Loucy (cell line): Measurements from ENCODE around the gene RALGPS1.

ENCODE experiments used
- H2AFZ ChIP-seq: fragments of 200-600 bp; sonication (generic); 2 replicates; pipeline ENCODE4 v1.6.0; 2016; ENCODE audit warnings: antibody characterized with exemption, mild to moderate bottlenecking, low read length, moderate library complexity
- H3F3A ChIP-seq: fragments of 200-600 bp; 2 replicates; pipeline ENCODE4 v1.6.0; 2016; ENCODE audit warnings: antibody characterized with exemption, low read depth, mild to moderate bottlenecking
- H3K27me3 ChIP-seq: fragments of 200-600 bp; sonication (generic); 2 replicates; pipeline ENCODE4 v1.6.1; 2014; ENCODE audit warnings: low read length, mild to moderate bottlenecking; ENCODE audit not compliant: insufficient read depth, poor library complexity, severe bottlenecking
- H3K36me3 ChIP-seq: fragments of 200-600 bp; sonication (generic); 2 replicates; pipeline ENCODE4 v1.6.1; 2016; ENCODE audit warnings: low read length; ENCODE audit not compliant: insufficient read depth
- H3K4me1 ChIP-seq: fragments of 200-600 bp; sonication (generic); 2 replicates; pipeline ENCODE4 v1.5.1; 2014; ENCODE audit warnings: low read length, mild to moderate bottlenecking; ENCODE audit not compliant: insufficient read depth, poor library complexity, severe bottlenecking
- H3K4me2 ChIP-seq: fragments of 200-600 bp; sonication (generic); 2 replicates; pipeline ENCODE4 v1.6.0; 2014; ENCODE audit warnings: antibody characterized with exemption, low read length, low read depth, mild to moderate bottlenecking; ENCODE audit not compliant: poor library complexity, severe bottlenecking
- H3K4me3 ChIP-seq: fragments of 200-600 bp; sonication (generic); 2 replicates; pipeline ENCODE4 v1.5.1; 2014; ENCODE audit warnings: low read length, mild to moderate bottlenecking, mixed read lengths; ENCODE audit not compliant: poor library complexity, severe bottlenecking
- H3K79me2 ChIP-seq: fragments of 200-600 bp; sonication (generic); 2 replicates; pipeline ENCODE4 v1.6.1; 2014; ENCODE audit warnings: low read length; ENCODE audit not compliant: insufficient read depth
- H3K9ac ChIP-seq: fragments of 200-600 bp; sonication (generic); 2 replicates; pipeline ENCODE4 v1.6.0; 2014; ENCODE audit warnings: mild to moderate bottlenecking, low read depth, low read length, moderate library complexity; ENCODE audit not compliant: poor library complexity, severe bottlenecking
- H3K9me2 ChIP-seq: fragments of 200-600 bp; sonication (generic); replicated peaks from 2 replicates; pipeline ENCODE4 v1.6.1; 2016; ENCODE audit warnings: low read depth, low read length, mixed read lengths
- H3K9me3 ChIP-seq: fragments of 200-600 bp; sonication (generic); 2 replicates; pipeline ENCODE4 v1.6.1; 2014; ENCODE audit warnings: mild to moderate bottlenecking, antibody characterized with exemption, low read length, low read depth; ENCODE audit not compliant: insufficient read depth
- H4K20me1 ChIP-seq: fragments of 200-600 bp; sonication (generic); 2 replicates; pipeline ENCODE4 v1.6.0; 2014; ENCODE audit warnings: antibody characterized with exemption, low read length, mild to moderate bottlenecking; ENCODE audit not compliant: insufficient read depth, poor library complexity, severe bottlenecking
- EZH2phosphoT487 ChIP-seq: fragments of 200-600 bp; IDR thresholded peaks from 2 replicates; pipeline ENCODE4 v1.6.1; 2018; ENCODE audit warnings: antibody characterized with exemption, mild to moderate bottlenecking, moderate library complexity, borderline replicate concordance
- TF ChIP-seq, protein P1 (sequence below): fragments of 200-600 bp; sonication (generic); conservative IDR thresholded peaks from 2 replicates; pipeline ENCODE4 v1.5.1; 2014; ENCODE audit warnings: mild to moderate bottlenecking, antibody characterized with exemption, low read length

The RALGPS1 gene

DNA sequence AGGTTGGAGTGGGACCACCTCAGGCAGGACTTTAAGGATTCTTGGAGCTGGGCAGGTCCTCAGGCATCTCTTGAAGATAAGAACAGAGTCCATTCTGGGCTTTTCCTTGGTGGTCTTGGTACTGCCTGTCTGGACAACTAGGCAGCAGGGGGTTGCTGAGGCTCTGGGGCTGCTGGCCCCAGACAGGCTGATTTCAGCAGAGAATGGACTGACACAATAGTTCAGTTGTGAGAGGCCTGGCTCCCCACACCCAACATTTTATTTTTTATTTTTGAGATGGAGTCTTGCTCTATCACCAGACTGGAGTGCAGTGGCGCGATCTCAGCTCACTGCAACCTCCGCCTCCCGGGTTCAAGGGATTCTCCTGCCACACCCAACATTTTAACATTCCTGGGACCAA is 203.2 kb downstream of the RALGPS1 start:
- TF ChIP-seq EZH2phosphoT487: no peak
- TF ChIP-seq, protein P1, sequence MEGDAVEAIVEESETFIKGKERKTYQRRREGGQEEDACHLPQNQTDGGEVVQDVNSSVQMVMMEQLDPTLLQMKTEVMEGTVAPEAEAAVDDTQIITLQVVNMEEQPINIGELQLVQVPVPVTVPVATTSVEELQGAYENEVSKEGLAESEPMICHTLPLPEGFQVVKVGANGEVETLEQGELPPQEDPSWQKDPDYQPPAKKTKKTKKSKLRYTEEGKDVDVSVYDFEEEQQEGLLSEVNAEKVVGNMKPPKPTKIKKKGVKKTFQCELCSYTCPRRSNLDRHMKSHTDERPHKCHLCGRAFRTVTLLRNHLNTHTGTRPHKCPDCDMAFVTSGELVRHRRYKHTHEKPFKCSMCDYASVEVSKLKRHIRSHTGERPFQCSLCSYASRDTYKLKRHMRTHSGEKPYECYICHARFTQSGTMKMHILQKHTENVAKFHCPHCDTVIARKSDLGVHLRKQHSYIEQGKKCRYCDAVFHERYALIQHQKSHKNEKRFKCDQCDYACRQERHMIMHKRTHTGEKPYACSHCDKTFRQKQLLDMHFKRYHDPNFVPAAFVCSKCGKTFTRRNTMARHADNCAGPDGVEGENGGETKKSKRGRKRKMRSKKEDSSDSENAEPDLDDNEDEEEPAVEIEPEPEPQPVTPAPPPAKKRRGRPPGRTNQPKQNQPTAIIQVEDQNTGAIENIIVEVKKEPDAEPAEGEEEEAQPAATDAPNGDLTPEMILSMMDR: no peak
- Histone ChIP-seq H3K4me1 (peaks cover 17% of the 10 kb centered on the region), H3K4me2 (no peak overlapping the region)

DNA sequence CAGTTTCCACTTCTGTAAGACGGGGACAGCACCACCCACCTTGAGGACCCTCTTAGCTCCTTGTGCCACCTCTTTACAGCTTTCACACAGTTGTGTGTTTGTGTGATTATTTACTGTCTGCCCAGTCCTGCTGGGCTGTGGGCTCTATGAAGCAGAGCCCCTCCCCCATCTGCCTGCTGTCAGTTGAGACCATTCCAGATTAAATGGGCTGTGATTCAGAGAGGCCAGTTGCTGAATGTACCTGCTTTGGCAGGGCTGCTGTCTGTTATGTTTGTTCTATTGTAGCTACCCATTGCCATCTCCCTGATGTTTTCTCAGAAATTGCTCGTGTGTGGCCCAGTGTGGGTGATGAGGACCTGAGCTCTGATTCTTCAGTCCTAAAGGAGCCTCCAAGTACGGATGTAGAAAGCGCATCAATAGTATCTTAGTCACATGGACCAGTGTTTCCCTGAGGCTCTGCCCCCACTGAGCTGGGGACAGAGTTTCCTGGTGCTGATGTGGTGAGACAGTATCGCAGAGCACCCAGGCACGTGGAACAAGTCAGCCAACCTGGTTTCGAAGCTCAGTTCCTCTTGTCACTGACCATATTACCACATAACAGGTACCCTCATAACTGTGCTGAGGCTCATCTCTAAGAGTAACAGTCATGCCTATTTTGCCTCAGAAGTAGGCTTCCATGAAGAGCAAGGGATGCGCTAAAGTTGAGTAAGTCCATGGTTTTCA is 204.2 kb downstream of the RALGPS1 start:
- no peak overlapping the region for H3K9ac ChIP-seq
- H3K79me2 ChIP-seq: no peaks in the 10 kb centered on the region
- no peaks in the 10 kb centered on the region for H4K20me1 ChIP-seq
- no peaks in the 10 kb centered on the region for H3K9me3 ChIP-seq
- no peaks in the 10 kb centered on the region for H3K36me3 ChIP-seq
- H2AFZ ChIP-seq: no peak overlapping the region
- no peaks in the 10 kb centered on the region for H3F3A ChIP-seq
- H3K27me3 ChIP-seq: no peaks in the 10 kb centered on the region
- H3K4me1 ChIP-seq: peaks cover 17% of the 10 kb centered on the region
- no peaks in the 10 kb centered on the region for H3K9me2 ChIP-seq
- no peak overlapping the region for H3K4me2 ChIP-seq
- H3K4me3 ChIP-seq: no peak overlapping the region
- TF ChIP-seq, protein P1: no peak
- TF ChIP-seq EZH2phosphoT487: no peak

More for the DNA sequence above, 203.2 kb downstream of the RALGPS1 start:
- Histone ChIP-seq H3K36me3 (no peaks in the 10 kb centered on the region), H3K9ac (no peak overlapping the region), H3F3A (no peaks in the 10 kb centered on the region), H4K20me1 (no peaks in the 10 kb centered on the region), H2AFZ (no peak overlapping the region), H3K9me2 (no peaks in the 10 kb centered on the region), H3K4me3 (no peak overlapping the region), H3K79me2 (no peaks in the 10 kb centered on the region), H3K27me3 (no peaks in the 10 kb centered on the region), H3K9me3 (no peaks in the 10 kb centered on the region)

DNA sequence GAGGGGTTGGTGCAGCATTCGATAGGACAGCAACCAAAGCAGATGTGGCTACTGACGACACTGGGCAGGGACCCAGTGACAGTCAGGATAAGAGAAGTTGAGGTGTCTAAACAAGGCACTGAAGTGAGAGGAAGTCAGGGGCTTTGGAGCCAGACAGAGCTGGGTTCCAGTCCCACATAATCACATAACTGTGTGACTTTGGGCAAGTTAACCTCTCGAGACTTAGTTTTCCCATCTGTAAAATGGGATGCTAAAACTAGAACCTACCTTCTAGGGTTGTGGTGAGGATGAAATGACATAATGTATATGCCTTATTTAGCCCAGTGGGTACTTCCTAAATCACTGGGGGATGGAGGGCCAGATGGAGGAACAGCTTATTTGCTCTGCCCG is 204.7 kb downstream of the RALGPS1 start:
- H3K4me3 ChIP-seq: no peak overlapping the region
- H3K79me2 ChIP-seq: no peaks in the 10 kb centered on the region
- no peak for TF ChIP-seq EZH2phosphoT487
- TF ChIP-seq, protein P1: no peak
- no peak overlapping the region for H3K4me2 ChIP-seq
- no peaks in the 10 kb centered on the region for H4K20me1 ChIP-seq
- H3K9me2 ChIP-seq: no peaks in the 10 kb centered on the region
- H3F3A ChIP-seq: no peaks in the 10 kb centered on the region
- peaks cover 17% of the 10 kb centered on the region for H3K4me1 ChIP-seq
- no peak overlapping the region for H3K9ac ChIP-seq
- no peaks in the 10 kb centered on the region for H3K27me3 ChIP-seq
- H3K9me3 ChIP-seq: no peaks in the 10 kb centered on the region
- H2AFZ ChIP-seq: no peak overlapping the region
- no peaks in the 10 kb centered on the region for H3K36me3 ChIP-seq
